B cell (primary cell): ENCODE results near the gene AMTN. TPM values are rescaled to one million over a fixed set of nuclear protein-coding genes. Genes with fewer than 3 reads are reported as not detected.

Source experiments
- ATAC-seq: fragments of 200-7000 bp; cut with Tn5 transposase; one replicate; pipeline ENCODE4 v1.10.0; 2021; ENCODE audit warnings: low read depth, mild to moderate bottlenecking, moderate number of reproducible peaks, moderate library complexity
- CTCF ChIA-PET: fragments of 350-600 bp; sonication (Branson Sonifier 250); formaldehyde crosslinking; loops from one replicate; lab custom pipeline; 2021; ENCODE audit warnings: antibody characterized with exemption, inconsistent platforms; lab: Charles Lee
- POLR2A ChIA-PET: fragments of 350-600 bp; sonication (Branson Sonifier 250); formaldehyde crosslinking; loops from one replicate; lab custom pipeline; 2021; ENCODE audit warnings: antibody characterized with exemption; lab: Charles Lee
- DNase-seq: peaks from one replicate; pipeline ENCODE4 v3.0.0; 2013
- H2AFZ ChIP-seq: 2 replicates; pipeline ENCODE4 v1.6.1; 2012; ENCODE audit warnings: mild to moderate bottlenecking, low read depth, low read length; ENCODE audit not compliant: insufficient read depth, poor library complexity, severe bottlenecking
- H3K27ac ChIP-seq, 2 donors: 1 replicate in 1 of 2; 2 replicates in 1 of 2; pipeline ENCODE4 v1.5.1; 2012 to 2013; ENCODE audit warnings: low read length in 2 of 2, mild to moderate bottlenecking in 2 of 2, moderate library complexity in 1 of 2
- H3K27me3 ChIP-seq, 4 experiments: fragments of 200-600 bp in 1 of 4; sonication (generic) in 1 of 4; replicated peaks in 1 of 4; 1 replicate in 2 of 4; 2 replicates in 2 of 4; pipeline versions ENCODE4 v1.6.1 to v1.7.0; 2013 to 2016; ENCODE audit warnings: low read length in 3 of 4, mild to moderate bottlenecking in 2 of 4, mixed read lengths in 1 of 4, moderate library complexity in 1 of 4; ENCODE audit not compliant: insufficient read depth in 4 of 4, control insufficient read depth in 3 of 4; ENCODE audit errors: control extremely low read depth in 1 of 4
- H3K36me3 ChIP-seq, 2 experiments: replicated peaks in 1 of 2; 1 replicate in 1 of 2; 2 replicates in 1 of 2; pipeline versions ENCODE4 v1.6.1 to v1.7.1; 2013; ENCODE audit warnings: low read length in 1 of 2; ENCODE audit not compliant: insufficient read depth in 2 of 2, control insufficient read depth in 1 of 2; ENCODE audit errors: control extremely low read depth in 1 of 2, extremely low read depth in 1 of 2
- H3K4me1 ChIP-seq, 2 donors: fragments of 200-600 bp in 1 of 2; sonication (generic) in 1 of 2; 1 replicate in 1 of 2; 2 replicates in 1 of 2; pipeline versions ENCODE4 v1.5.1 to v1.6.1; 2013 to 2017; ENCODE audit warnings: low read length in 2 of 2; ENCODE audit not compliant: control insufficient read depth in 2 of 2, insufficient read depth in 2 of 2
- H3K4me2 ChIP-seq: replicated peaks from 2 replicates; pipeline ENCODE3; 2012; ENCODE audit warnings: mild to moderate bottlenecking, low read depth, low read length; ENCODE audit not compliant: poor library complexity, severe bottlenecking
- H3K4me3 ChIP-seq, 5 experiments: fragments of 200-600 bp in 1 of 5; sonication (generic) in 1 of 5; 1 replicate in 3 of 5; 2 replicates in 2 of 5; pipeline versions ENCODE4 v1.5.1 to v1.7.0; 2011 to 2016; ENCODE audit warnings: low read length in 4 of 5, mild to moderate bottlenecking in 4 of 5, low read depth in 2 of 5, control low read depth in 1 of 5, moderate library complexity in 1 of 5; ENCODE audit not compliant: insufficient read depth in 1 of 5; ENCODE audit errors: control extremely low read depth in 1 of 5, extremely low read depth in 1 of 5
- H3K79me2 ChIP-seq: fragments of 200-600 bp; sonication (generic); one replicate; pipeline ENCODE4 v1.6.0; 2016; ENCODE audit warnings: low read length; ENCODE audit not compliant: control insufficient read depth, insufficient read depth
- H3K9ac ChIP-seq: fragments of 200-600 bp; sonication (generic); 2 replicates; pipeline ENCODE4 v1.6.1; 2017; ENCODE audit warnings: mild to moderate bottlenecking, low read length, moderate library complexity
- H3K9me3 ChIP-seq, 3 donors: one replicate each; pipeline versions ENCODE4 v1.6.1 to v1.7.1; 2013; ENCODE audit warnings: low read length in 2 of 3; ENCODE audit not compliant: control insufficient read depth in 2 of 3, insufficient read depth in 1 of 3; ENCODE audit errors: control extremely low read depth in 1 of 3
- H4K20me1 ChIP-seq: 2 replicates; pipeline ENCODE4 v1.6.0; 2012; ENCODE audit warnings: mild to moderate bottlenecking, low read length; ENCODE audit not compliant: insufficient read depth, control insufficient read depth, poor library complexity, severe bottlenecking
- H3K27ac Mint-ChIP-seq: one replicate; pipeline ENCODE4 v1.8.0; 2021; ENCODE audit warnings: mixed read lengths
- H3K27me3 Mint-ChIP-seq: one replicate; pipeline ENCODE4 v1.8.0; 2021; ENCODE audit warnings: mixed read lengths
- H3K4me1 Mint-ChIP-seq: one replicate; pipeline ENCODE4 v1.8.0; 2021; ENCODE audit warnings: mixed read lengths
- H3K4me3 Mint-ChIP-seq: one replicate; pipeline ENCODE4 v1.8.0; 2021; ENCODE audit warnings: mixed read lengths
- H3K9me3 Mint-ChIP-seq: one replicate; pipeline ENCODE4 v1.8.0; 2022; ENCODE audit warnings: mixed read lengths; ENCODE audit not compliant: insufficient read depth
- EZH2 ChIP-seq: IDR thresholded peaks from 2 replicates; pipeline ENCODE4 v1.6.1; 2012; ENCODE audit warnings: borderline replicate concordance, low read depth, mild to moderate bottlenecking, moderate library complexity, low read length; ENCODE audit not compliant: insufficient read depth, poor library complexity, severe bottlenecking
- intact Hi-C: fragments of 100-400 bp; cut with micrococcal nuclease; formaldehyde crosslinking; loops from one replicate; pipeline ENCODE4 v1.10.0; 2022
- polyA plus RNA-seq: library from polyadenylated mRNA; depleted of rRNA; stranded (reverse); fragments of >200 nt; gene quantifications from 2 replicates; pipeline ENCODE4 v1.2.3, GENCODE V29; 2012
- total RNA-seq, 2 donors: library from RNA; stranded (reverse); fragments of 120-200 nt in 1 of 2; gene quantifications; 1 replicate in 1 of 2; 2 replicates in 1 of 2; pipeline versions ENCODE4 v1.2.3 to v1.2.4, GENCODE V29; 2013 to 2022
- TF ChIP-seq, protein P1 (sequence below): fragments of 200-600 bp; IDR thresholded peaks from one replicate; pipeline ENCODE4 v1.8.0; 2022; ENCODE audit warnings: antibody characterized with exemption, mild to moderate bottlenecking

AMTN gene
- total and polyA plus RNA-seq, 2 donors (not counting 1 experiment from before 2014, with no cell fraction given): not detected

DNA sequence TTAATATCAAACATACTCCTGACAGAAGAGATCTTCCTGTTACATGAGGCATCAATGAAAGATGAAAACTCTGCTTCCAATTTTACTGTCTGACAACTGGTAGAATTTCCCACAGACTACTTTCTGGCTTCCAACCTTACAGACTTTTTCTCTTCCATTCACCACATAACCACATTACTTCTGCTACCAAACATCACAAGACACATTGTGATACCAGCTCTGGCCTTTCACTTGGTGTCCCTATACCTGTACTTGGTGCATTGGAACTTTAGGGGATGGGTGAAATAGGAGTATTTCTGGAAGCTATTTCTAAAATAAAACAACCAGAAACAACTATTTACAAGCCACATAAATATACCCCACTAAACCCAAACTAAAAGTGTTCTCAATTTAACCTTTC, 20.5 kb downstream of the AMTN start:
- Histone ChIP-seq H4K20me1 (no peaks in the 10 kb centered on the region), H3K4me3 (no peak overlapping the region), H3K36me3 (no peaks in the 10 kb centered on the region), H2AFZ (no peak overlapping the region), H3K79me2 (no peaks in the 10 kb centered on the region), H3K9me3 (no peaks in the 10 kb centered on the region), H3K9ac (no peak overlapping the region), H3K27ac (no peak overlapping the region), H3K4me2 (no peak overlapping the region), H3K27me3 (peaks cover 0 to under 1% (median 0%) of the 10 kb centered on the region in 4 experiments), H3K4me1 (no peaks in the 10 kb centered on the region)
- no peak for DNase-seq
- intact Hi-C loops: no loop called here
- ChIA-PET CTCF (no interaction called here), POLR2A (no interaction called here)
- ATAC-seq: no peak
- Mint-ChIP-seq H3K9me3 (no peaks in the 10 kb centered on the region), H3K27me3 (peaks cover 13% of the 10 kb centered on the region), H3K27ac (no peak overlapping the region), H3K4me1 (no peaks in the 10 kb centered on the region), H3K4me3 (no peak overlapping the region)
- TF ChIP-seq, protein P1, sequence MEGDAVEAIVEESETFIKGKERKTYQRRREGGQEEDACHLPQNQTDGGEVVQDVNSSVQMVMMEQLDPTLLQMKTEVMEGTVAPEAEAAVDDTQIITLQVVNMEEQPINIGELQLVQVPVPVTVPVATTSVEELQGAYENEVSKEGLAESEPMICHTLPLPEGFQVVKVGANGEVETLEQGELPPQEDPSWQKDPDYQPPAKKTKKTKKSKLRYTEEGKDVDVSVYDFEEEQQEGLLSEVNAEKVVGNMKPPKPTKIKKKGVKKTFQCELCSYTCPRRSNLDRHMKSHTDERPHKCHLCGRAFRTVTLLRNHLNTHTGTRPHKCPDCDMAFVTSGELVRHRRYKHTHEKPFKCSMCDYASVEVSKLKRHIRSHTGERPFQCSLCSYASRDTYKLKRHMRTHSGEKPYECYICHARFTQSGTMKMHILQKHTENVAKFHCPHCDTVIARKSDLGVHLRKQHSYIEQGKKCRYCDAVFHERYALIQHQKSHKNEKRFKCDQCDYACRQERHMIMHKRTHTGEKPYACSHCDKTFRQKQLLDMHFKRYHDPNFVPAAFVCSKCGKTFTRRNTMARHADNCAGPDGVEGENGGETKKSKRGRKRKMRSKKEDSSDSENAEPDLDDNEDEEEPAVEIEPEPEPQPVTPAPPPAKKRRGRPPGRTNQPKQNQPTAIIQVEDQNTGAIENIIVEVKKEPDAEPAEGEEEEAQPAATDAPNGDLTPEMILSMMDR: no peak
- no peak for TF ChIP-seq EZH2

DNA sequence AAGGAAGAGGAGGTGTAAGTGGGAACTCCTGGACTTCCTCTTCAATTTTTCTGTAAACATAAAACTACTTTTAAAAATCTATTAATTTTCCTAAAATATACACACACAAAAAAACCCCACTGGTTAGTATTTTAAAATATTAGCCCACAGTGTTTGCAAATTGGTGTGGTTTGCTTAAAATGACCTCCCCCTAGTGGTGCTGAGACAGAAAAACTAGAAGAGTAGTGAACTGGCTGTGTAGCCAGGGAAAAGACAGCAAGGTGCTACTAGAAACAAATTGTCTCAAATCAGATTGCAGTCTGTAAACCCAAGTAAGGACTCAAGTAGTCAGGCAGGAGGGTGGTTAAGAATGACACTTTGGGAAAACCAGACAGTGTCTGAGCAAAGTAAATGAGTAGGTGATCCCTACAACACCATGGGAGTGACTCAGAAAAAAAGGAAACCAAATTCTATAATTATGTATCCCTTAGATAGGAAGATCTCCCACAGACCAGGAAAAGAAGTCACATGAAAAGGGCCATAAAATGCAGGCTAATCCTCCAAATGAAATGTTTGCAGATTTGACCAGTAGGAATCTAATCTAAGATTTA, 26.0 kb downstream of the AMTN start:
- H3K79me2 ChIP-seq: no peaks in the 10 kb centered on the region
- no peak overlapping the region for H3K27ac ChIP-seq
- no peak overlapping the region for H3K9ac ChIP-seq
- no peak overlapping the region for H2AFZ ChIP-seq
- Mint-ChIP-seq H3K27ac (no peak overlapping the region), H3K4me1 (no peaks in the 10 kb centered on the region), H3K4me3 (no peak overlapping the region), H3K9me3 (no peaks in the 10 kb centered on the region), H3K27me3 (peaks cover 27% of the 10 kb centered on the region)
- H3K4me2 ChIP-seq: no peak overlapping the region
- no peaks in the 10 kb centered on the region for H3K36me3 ChIP-seq
- no peaks in the 10 kb centered on the region for H3K4me1 ChIP-seq
- DNase-seq (no peak), ATAC-seq (no peak)
- POLR2A ChIA-PET: no interaction called here
- H4K20me1 ChIP-seq: no peaks in the 10 kb centered on the region
- CTCF ChIA-PET: no interaction called here
- no peaks in the 10 kb centered on the region for H3K27me3 ChIP-seq
- no peak overlapping the region for H3K4me3 ChIP-seq
- intact Hi-C loops: no loop called here
- no peaks in the 10 kb centered on the region for H3K9me3 ChIP-seq
- no peak for TF ChIP-seq EZH2
- TF ChIP-seq, protein P1: peak; percentile 42
